HCEC 1CT (cell line): ENCODE data around the gene TMEM72.

Experiments used
- DNase-seq: peaks from one replicate; pipeline ENCODE4 v3.0.0-alpha.2; 2017

The TMEM72 gene

DNA sequence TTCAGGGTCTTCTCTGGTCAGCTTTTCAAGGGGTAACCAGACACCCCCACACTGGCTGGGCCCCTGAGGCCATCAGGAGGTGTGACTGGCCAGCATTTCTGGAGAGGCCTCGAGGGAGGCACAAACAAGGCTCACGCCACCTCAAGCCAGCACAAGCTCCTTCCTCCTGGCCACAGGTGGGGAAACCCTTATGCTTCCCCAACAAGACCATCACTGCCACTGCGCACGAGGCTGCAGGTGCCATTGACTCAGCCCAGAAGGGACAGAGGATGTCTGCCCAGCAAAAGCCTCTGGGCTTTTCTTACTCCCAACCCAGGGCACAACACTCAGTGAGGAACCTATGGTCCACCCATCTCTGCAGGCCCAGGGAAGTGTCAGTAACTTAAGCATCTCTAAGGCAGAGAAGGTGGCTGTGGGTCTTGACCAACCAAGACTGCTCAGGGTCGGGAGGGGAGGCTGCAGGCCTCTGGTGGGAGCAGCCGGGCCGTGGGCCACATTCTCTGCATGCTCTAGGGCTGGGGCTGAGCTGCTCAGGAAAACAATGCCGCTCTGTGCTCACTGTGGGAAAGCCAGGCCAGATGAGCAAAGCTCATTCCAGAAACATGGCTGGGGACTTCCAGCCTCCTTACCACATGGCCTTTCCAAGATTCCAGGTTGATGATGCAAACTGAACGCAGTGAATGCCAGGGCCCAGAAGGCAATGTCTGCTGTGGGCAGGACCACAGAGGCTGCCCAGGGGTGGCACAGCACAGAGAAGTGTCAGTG is 24.2 kb downstream of the TMEM72 start:
- peak; percentile 29 for DNase-seq

DNA sequence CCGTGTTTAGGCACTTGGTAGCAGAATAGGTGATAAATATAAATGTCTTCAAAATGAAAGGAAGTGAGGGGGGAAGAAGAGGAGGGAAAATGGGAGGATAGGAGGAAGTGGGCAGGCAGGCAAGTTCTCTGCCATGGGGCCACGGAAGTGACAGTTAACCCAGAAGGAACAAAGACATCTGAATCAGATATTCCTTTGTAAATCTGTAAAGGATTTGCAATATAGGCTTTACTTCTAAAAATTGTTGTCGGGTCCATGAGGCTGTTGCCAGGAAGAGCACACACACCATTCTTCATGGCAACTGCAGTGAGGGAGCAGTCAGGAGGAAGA is 24.8 kb downstream of the TMEM72 start:
- DNase-seq = no peak

DNA sequence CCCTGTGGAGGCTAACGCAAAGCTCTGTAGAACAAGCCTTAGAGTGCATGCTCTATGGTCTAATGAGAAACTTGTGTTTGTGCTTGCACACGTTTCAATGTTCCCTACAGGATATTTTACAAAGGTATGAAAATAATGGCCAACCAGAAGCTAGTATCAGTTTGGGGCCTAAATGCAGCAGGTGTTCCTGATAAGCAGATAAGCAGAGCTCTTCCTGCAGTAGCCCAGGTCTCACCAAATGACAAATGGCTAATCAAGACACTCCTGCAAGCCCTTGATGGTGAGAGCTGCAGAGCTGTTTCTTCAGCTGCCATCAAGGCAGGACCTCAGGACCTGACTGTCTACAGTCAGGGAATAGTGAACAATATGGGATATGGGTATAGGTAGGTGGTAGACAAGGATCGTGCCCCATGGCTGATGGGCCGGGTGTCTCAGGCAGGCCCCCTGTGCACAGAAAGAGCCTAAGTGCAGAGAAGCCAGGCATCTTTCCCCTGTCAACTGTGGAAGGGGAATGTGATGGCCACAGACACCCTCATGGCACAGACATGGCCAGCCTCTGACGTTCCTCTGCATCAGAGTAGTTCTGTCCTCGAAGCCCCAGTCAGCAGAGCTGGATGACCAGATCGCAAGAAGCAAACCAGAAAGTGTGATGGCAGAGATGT is 25.3 kb downstream of the TMEM72 start:
- DNase-seq = no peak

DNA sequence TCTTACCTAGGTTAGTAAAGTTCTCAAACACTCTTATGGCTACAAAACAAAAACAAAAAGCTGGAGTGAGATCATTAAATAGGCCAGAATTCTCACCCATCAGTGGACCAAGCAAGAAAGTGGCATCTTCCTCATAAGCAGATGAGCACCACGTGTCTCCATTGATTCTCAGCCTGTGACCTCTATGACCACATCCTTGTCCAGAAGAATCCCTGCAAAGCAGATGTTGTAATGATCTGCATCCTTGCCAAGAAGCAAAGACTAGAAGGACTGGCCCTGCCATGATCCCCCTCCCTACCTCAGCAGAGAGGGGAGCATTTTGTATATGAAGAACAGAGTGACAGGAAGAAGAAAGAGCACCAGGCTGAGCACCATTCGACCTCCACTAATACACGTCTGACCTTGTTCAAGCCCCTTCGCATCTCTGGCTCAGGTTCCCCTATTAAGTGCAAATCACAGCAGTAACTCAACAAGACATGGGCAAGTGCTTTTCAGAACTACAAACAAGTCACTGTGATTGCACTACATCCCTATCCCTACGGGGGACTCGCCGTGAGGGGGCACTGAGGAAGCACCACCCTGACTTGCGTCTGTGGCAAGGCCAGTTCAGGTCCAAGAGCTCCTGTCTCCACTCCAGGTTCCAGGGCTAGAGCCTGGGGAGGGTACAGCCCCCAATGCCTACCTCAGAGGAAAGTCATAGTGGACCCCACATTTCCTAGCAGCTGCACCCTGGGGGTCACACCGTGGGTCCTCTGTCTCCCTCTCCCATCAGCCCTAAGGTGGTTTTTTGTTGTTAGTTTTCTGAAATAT is 26.3 kb downstream of the TMEM72 start:
- peak; percentile 10 for DNase-seq

DNA sequence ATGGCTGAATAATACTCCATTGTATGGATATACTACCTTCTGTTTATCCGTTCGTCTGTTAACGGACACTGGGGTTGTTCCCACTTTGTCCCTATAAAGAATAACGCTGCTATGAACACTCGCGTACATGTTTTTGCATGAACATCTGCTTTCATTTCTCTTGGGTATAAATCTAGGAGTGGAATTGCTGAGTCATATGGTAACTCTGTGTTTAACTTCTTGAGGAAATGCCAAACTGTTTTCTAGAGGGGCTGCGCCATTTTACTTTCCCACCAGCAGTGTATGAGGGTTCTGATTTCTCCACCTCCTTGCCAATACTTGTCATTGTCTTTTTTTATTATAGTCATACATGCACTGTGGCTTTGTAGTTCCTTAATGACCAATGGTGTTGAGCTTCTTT is 27.8 kb downstream of the TMEM72 start:
- DNase-seq = no peak

DNA sequence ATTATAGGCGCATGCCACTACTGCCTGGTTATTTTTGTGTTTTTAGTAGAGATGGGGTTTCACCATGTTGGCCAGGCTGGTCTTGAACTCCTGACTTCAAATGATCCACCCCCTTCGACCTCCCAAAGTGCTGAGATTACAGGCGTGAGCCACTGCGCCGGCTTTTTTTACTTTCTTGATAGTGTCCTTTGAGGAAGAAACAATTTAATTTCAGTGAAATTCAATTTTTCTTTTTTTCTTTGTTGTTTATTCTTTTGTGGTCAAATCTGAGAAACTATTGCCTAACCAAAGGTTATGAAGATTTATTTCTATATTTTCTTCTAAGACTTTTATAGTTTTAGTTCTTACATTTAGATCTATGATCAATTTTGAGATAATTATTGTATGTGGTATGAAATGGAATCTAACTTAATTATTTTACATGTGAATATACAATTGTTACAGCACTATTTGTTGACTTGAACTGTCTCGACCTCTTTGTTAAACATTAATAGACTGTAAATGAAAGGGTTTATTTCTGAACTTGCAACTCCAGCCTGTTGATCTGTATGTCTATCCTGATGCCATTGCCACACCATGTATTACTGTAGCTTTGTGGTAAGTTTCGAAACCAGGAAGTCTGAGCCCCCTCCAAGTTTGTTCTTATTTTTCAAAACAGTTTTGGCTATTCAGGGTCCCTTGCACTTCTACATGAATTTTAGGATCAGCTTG is 28.7 kb downstream of the TMEM72 start:
- no peak for DNase-seq

DNA sequence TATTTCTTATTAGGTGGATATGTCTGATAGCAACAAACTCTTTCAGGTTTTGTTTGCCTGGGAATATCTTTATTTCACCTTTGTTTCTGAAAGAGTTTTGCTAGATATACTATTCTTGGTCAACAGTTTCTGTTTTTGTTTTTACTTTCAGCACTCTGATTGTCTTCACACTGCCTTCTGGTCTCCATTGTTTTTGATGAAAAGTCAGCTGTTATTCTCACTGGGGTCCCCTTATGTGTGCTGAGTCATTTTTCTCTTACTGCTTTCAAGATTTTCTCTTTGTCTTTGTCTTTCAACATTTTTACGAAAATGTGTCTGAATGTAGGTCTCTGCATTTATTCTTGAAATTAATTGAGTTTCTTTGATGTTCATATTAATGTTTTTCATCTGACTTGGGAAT is 33.2 kb downstream of the TMEM72 start:
- no peak for DNase-seq

DNA sequence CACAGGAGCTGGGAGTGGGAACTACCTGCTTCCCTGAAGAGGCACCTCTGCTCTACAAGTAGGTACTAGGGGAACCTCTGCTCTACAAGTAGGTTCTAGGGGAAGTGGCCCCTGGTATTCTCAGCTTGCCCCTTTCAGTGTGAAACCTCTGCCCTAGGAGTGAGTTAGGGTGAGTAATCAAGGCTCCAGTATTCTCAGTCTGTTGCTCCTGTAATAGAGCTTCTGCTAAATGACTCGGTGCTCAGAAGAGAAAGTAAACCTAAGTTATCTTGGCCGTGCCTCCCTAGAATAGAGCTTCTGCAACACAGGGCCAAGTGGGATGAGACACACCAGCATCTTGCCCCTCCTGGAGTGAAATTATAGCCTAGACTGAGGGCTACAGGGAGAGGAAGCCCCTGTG is 35.1 kb downstream of the TMEM72 start:
- peak; percentile 16 for DNase-seq

DNA sequence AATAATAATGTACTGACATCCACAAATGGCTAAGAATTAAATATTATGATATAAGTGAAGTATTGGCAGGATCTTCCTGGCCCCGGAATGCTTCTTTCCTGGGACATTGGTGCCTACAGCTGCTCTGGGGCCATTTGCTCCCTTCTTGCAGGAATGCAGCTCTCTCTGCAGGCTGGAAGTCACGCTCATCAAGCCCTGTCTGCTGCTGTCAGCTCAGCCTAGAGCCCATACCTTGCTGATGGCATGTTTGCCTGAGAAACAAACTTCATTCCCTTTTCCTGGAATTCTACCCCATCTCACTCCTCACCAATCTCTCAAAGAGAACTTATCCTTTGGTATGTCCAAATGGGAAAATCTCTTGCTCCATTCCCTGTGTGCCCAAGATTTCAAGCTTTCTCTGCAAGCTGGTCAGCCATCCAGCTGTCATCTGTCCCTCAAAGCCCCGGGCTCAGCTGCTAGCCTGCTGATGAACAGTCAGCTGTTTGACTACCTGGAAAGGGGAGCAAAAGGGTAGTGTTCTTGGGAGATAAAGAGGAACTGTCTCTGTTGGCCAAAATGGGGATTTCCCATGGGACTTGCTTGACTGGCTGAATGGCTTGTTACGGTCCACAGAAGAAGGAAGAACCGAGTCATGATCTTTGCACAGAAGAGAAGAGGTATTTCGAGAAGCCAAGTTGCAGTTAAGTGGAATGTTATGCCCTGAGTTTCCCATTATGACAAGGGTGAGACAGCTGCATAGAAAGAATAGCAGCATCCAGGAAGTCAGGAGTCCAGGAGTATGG is 36.4 kb downstream of the TMEM72 start:
- no peak for DNase-seq

DNA sequence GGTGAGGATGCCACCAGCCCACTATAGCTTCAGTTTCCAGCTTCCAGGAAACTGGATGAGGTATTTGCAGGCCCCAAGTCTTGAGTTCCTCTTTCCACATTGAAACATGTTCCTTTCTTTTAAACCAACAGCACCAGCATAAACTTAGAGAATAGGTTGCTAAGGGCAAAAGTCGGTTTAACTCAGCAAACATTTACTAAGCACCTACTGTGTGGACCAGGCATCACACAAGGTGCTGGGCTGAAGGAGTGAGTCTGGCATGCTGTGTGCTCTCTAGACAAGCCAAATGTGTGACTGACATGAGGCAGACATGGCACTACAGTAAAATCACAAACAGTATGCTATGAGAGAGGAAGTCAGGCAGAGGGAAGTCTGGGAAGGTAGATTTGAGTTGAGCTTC is 37.5 kb downstream of the TMEM72 start:
- no peak for DNase-seq

DNA sequence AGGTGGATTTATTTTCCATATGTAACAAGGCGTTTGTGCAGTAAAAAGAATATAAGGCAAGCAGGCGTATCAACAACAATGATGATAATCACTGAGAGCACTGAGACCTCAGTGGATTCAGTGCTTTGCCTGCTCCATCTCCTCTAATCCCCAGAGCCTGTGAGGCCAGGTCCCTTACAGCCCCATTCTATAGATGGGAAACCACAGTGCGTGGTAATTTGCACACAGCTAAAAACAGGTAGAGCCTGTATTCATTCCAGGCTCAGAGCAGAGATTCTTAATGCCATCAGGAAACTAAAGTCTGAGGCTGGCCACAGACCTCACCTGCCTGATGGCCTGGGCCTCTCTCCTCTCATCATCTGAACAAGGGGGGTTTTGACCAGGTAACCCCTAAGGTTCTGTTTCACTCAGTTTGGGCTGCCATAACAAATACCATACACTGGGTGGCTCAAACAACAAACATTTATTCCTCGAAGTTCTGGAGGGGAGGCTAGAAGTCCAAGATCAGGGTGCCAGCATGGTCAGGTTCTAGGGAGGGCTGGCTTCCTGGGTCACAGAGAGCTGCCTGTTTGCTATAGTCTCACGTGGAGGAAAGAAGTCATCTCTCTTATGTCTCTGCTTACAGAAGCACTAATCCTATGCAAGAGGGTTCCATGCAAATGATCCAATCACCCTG is 38.1 kb downstream of the TMEM72 start:
- DNase-seq = no peak

DNA sequence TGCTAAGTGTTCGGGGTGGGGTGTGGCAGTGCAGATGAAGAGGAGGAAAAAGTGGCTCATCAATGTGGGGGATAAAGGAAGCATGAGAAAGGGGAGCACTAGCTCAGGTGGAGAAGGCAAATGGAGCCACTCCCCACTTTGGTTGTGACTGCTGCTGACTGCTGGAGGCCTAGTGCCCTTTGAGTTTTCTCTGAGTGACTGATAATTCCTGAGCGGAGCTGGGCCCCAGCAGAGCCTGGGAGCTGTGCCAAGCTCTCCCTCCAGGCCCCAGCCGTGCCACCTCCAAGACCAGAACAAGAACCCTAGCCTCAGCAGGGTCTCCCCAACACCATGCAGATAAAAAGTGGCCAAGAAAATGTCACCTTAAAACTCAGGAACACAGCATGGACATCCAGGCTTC is 38.8 kb downstream of the TMEM72 start:
- DNase-seq = no peak

DNA sequence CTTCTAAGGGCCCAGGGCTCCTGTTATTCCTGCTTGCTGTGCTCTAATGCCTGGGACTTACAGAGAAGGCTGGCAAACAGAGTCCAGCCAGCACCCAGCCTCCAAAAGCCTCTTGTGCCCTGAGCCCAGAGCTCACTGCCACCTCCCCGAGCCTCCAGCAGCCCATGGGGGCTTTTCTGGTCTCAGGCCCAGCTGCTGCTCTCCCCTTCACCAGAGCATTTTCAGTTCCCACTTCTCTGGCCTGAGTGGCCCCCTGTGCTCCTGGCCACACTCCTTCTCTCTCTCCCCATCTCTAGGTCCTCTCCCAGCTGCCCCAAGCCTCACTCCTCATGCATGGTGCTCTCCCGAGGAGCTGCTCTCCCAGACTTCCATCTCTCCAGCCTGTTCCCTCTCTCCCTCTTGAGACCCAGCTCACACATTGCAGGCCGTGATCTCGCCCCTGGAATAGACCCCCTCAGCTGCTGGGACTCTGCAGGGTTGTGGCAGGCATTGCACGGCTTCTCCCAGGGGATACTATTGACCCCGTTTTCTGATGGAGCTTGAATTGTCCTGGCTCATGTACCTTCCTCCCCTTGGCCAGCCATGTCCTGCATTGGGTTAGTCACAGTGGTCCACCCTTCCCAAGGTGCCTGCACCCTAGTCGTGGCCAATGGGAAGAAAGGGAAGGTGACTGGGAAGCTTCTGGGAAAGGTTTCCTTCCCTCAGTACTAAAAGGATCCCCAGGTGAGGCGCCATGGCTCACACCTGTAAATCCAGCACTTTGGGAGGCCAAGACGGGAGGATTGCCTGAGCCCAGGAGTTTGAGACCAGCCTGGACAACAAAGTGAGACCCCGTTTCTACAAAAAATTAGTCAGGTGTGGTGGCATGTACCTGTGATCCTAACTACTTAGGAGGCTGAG is 39.4 kb downstream of the TMEM72 start:
- no peak for DNase-seq

DNA sequence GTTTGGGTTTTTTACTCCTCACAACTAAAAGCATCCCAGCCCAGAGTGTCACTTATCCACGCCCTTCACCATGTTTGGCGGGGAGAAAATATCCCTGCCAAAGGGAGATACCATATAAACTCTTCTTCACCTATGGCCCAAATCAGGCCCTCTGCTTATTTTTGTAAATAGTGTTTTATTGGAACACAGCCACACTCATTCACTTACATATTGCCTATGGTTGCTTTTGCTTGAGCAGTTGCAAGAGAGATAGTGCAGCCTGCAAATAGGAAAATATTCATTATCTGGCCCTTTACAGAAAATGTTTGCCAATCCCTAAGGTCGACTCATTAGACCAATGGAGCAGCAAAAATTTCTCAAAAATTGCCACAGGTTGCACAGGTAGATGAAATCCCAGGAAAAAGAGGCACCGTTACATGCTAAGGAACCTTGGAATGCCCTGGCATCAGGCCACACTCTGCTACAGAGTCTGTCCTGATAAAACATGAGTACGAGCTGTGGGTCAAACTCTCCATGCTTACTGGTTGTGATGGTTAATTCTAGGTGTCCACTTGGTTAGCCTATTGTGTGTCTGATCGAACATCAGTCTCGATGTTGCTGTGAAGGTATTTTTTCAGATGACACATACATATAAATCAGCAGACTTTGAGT is 40.6 kb downstream of the TMEM72 start:
- no peak for DNase-seq

DNA sequence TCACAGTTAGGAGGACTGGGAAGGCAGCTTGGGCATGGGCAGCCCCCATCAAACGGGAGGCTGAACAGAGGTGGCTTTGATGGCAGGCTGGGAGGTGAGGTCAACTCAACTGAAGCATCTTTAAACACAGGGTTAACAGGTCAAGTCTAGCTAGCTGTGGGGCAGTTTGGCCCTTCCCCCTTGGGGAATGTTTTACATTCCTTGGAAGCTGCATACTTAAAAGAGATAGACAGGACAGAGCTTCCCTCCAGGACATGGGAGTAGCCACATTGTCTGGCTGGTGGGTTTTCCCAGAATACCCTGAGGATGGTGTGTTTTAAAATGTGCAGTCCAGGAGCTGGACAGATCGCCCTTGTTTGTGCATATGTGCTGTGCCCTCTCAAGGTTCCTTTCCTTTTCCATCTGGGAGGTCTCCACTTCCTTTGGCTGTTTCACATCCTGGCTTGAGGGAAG is 41.7 kb downstream of the TMEM72 start:
- DNase-seq = no peak

DNA sequence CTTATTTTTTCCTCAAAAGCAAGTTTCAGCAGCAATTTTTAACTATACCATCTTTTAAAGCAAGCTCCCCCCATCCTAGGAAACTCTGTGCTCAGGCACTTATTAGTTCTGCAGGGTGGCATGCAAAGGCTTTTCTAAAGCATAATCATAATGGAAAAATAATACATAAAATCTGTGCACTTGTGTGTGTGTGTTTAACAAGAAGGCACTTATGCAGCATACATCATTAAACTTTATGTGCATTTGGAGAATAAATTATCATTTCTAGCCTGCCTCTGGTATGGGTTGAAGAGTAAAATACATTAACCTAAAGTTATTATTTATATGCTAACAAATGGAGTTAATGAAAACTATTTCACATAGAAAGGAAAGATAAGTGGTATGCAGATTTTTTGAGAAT is 42.9 kb downstream of the TMEM72 start:
- no peak for DNase-seq

DNA sequence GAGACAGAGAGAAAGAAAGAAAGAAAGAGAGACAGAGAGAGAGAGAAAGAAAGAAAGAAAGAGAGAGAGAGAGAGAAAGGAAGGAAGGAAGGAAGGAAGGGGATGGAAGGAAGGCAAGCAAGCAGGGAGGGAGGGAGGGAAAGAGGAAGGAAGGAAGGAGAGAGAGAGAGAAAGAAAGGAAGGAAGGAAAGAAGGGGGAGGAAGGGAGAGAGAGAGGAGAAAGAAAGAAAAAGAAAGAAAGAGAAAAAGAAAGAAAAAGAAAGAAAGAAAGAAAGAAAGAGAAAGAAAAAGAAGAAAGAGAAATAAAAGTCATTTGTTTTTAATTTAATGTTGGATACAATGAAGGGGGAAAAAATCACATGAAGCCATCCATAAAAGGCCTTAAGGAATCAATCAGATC is 43.8 kb downstream of the TMEM72 start:
- DNase-seq = no peak

DNA sequence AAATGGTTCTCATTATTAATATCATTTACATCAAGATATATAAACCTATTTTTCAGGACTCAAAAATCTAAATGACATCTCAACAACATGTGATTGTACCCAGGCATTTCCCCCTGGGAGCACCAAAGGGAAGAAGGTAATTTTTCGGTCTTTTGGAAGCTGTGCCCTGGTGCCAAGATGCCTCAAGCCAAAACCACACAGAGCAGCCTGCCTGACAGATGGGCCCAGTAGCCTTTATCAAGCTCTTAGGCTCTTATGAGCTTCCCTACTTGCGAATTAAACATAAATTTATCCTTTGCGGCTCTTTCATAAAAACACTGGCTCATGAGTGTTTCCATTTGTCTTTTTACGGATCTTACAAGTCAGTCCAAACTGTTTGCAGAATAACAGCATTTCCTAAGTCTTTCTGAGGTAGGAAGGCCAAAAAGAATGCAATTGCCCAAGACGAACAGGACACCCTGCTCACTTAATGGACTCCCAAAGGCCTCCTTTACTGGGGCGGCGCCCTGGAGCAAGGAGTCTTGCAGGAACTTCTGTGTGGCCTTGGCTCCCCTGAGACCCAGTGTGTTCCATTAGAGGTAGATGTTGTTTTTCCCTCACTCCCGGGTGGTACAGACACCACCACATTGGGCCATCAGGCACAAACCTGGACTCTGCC is 44.4 kb downstream of the TMEM72 start:
- no peak for DNase-seq

DNA sequence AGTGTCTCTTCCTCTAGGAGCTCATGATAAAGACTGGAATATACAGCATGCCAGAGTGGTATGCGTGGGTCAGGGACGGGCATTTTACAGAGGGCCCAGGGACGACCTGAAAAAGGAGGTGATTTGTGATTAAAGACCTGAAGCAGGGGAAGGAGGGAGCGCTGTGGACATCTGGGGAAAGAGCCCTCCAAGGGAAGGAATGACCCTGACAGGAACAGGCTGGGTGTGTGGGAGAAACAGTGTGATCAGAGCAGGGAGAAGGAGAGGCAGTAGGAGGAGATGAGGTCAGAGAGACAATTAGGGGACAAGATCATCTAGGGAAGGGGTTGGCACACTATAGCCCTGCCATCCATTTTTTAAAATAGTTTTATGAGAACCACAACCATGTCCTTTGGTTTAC is 45.1 kb downstream of the TMEM72 start:
- DNase-seq = no peak
